Measurements from ENCODE around the gene KDM6B.

Gene KDM6B

DNA sequence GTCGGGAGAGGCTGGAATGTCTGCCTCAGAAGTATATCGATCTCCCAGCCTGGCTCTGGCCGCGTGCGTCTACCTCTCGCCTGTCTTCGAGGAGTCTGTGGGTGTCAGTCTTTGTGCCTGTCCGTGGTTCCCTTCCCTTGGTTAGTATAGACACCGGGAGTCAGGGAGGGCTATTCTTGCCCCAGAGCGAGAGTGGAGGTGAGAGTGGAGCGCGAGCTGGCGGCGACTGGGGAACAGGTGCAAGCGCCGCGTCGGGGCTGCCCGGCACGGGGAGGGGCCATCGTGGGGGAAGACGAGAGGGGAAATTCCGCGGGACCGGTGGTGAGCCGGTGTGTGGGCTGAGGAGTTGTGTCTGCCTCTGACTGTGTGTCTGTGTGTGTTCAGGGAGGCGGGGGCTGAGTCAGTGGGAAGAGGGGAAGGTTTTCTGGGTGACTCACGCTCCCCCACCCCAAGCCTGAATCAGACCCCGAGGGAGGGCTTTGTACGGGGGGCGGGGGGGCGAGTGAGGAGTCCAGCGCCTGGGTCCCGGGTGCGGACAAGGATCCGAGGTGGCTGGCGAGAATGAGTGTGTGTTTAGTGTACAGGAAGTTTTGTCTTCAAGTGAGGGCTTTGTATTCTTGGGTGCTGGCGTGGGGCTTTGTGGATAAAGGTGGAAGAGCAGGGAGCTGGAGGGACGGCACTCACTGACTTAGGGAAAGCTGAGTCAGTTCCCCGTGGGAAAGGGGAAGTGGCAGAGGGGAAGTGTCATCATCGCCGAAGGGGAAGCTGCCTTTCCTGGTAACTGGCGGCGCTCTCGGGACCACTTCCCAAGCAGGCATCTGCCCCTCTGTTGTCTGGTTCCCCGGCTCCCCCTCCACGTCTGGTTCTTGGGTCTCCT lies 8.6 kb downstream of the KDM6B start (continued):
- TF ChIP-seq PRDM4 (tag by site-specific recombination; IDR thresholded peaks at IDR 0.05) (no peak), ZBTB20 (tag by site-specific recombination; IDR thresholded peaks at IDR 0.05) (0 out of 2 replicates have a peak, but pooled peaks have one; percentile 74), KLF16 (tag by site-specific recombination; IDR thresholded peaks at IDR 0.05) (peak; percentile 47)
- TF ChIP-seq, protein P1, sequence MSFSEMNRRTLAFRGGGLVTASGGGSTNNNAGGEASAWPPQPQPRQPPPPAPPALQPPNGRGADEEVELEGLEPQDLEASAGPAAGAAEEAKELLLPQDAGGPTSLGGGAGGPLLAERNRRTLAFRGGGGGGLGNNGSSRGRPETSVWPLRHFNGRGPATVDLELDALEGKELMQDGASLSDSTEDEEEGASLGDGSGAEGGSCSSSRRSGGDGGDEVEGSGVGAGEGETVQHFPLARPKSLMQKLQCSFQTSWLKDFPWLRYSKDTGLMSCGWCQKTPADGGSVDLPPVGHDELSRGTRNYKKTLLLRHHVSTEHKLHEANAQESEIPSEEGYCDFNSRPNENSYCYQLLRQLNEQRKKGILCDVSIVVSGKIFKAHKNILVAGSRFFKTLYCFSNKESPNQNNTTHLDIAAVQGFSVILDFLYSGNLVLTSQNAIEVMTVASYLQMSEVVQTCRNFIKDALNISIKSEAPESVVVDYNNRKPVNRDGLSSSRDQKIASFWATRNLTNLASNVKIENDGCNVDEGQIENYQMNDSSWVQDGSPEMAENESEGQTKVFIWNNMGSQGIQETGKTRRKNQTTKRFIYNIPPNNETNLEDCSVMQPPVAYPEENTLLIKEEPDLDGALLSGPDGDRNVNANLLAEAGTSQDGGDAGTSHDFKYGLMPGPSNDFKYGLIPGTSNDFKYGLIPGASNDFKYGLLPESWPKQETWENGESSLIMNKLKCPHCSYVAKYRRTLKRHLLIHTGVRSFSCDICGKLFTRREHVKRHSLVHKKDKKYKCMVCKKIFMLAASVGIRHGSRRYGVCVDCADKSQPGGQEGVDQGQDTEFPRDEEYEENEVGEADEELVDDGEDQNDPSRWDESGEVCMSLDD (tag by site-specific recombination; IDR thresholded peaks at IDR 0.05) = no peak; the same call in none of the 2 replicates
- TF ChIP-seq, protein P2, sequence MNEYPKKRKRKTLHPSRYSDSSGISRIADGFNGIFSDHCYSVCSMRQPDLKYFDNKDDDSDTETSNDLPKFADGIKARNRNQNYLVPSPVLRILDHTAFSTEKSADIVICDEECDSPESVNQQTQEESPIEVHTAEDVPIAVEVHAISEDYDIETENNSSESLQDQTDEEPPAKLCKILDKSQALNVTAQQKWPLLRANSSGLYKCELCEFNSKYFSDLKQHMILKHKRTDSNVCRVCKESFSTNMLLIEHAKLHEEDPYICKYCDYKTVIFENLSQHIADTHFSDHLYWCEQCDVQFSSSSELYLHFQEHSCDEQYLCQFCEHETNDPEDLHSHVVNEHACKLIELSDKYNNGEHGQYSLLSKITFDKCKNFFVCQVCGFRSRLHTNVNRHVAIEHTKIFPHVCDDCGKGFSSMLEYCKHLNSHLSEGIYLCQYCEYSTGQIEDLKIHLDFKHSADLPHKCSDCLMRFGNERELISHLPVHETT (tag by site-specific recombination; IDR thresholded peaks at IDR 0.05) = peak; percentile 64; the same call in 1 of the 2 replicates

DNA sequence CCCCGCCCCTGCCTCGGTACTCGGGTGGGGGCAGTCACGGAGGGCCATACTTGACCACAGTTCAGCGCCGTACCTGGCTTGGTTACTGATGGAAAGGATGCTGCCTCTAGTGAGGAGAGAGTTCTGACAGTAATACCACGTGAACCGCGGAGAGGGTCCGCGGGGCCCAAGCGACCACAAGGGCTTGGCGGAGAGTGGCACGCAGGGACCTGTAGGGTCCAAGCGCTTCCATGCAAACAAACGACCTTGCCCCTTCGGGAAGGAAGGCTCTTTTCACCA lies 9.2 kb downstream of the KDM6B start:
- Histone ChIP-seq H3K4me3 (ENCODE audit: low read depth, low read length) (peak overlapping the region; percentile 70), H3K9me3 (ENCODE audit: control insufficient read depth, insufficient read depth, low read depth, low read length) (no peaks in the 10 kb centered on the region), H3K4me1 (ENCODE audit: control insufficient read depth, insufficient read depth, low read length) (peaks cover 20% of the 10 kb centered on the region), H3K27ac (ENCODE audit: extremely low read depth, low read depth, low read length) (peak overlapping the region; percentile 96), H3K36me3 (ENCODE audit: control insufficient read depth in 2 of 2, insufficient read depth in 1 of 2, low read length in 2 of 2) (peaks cover 9 to 31% of the 10 kb centered on the region in 2 experiments)
- no peak for TF ChIP-seq MYNN (tag by site-specific recombination; IDR thresholded peaks at IDR 0.05; ENCODE audit: borderline replicate concordance)
- 0 out of 2 replicates have a peak, but pooled peaks have one; percentile 29 for TF ChIP-seq SCRT2 (tag by site-specific recombination; IDR thresholded peaks at IDR 0.05)
- TF ChIP-seq, protein P3, sequence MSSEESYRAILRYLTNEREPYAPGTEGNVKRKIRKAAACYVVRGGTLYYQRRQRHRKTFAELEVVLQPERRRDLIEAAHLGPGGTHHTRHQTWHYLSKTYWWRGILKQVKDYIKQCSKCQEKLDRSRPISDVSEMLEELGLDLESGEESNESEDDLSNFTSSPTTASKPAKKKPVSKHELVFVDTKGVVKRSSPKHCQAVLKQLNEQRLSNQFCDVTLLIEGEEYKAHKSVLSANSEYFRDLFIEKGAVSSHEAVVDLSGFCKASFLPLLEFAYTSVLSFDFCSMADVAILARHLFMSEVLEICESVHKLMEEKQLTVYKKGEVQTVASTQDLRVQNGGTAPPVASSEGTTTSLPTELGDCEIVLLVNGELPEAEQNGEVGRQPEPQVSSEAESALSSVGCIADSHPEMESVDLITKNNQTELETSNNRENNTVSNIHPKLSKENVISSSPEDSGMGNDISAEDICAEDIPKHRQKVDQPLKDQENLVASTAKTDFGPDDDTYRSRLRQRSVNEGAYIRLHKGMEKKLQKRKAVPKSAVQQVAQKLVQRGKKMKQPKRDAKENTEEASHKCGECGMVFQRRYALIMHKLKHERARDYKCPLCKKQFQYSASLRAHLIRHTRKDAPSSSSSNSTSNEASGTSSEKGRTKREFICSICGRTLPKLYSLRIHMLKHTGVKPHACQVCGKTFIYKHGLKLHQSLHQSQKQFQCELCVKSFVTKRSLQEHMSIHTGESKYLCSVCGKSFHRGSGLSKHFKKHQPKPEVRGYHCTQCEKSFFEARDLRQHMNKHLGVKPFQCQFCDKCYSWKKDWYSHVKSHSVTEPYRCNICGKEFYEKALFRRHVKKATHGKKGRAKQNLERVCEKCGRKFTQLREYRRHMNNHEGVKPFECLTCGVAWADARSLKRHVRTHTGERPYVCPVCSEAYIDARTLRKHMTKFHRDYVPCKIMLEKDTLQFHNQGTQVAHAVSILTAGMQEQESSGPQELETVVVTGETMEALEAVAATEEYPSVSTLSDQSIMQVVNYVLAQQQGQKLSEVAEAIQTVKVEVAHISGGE (tag by site-specific recombination; conservative IDR thresholded peaks at IDR 0.05; ENCODE audit: low read depth) = no peak
- TF ChIP-seq, protein P4, sequence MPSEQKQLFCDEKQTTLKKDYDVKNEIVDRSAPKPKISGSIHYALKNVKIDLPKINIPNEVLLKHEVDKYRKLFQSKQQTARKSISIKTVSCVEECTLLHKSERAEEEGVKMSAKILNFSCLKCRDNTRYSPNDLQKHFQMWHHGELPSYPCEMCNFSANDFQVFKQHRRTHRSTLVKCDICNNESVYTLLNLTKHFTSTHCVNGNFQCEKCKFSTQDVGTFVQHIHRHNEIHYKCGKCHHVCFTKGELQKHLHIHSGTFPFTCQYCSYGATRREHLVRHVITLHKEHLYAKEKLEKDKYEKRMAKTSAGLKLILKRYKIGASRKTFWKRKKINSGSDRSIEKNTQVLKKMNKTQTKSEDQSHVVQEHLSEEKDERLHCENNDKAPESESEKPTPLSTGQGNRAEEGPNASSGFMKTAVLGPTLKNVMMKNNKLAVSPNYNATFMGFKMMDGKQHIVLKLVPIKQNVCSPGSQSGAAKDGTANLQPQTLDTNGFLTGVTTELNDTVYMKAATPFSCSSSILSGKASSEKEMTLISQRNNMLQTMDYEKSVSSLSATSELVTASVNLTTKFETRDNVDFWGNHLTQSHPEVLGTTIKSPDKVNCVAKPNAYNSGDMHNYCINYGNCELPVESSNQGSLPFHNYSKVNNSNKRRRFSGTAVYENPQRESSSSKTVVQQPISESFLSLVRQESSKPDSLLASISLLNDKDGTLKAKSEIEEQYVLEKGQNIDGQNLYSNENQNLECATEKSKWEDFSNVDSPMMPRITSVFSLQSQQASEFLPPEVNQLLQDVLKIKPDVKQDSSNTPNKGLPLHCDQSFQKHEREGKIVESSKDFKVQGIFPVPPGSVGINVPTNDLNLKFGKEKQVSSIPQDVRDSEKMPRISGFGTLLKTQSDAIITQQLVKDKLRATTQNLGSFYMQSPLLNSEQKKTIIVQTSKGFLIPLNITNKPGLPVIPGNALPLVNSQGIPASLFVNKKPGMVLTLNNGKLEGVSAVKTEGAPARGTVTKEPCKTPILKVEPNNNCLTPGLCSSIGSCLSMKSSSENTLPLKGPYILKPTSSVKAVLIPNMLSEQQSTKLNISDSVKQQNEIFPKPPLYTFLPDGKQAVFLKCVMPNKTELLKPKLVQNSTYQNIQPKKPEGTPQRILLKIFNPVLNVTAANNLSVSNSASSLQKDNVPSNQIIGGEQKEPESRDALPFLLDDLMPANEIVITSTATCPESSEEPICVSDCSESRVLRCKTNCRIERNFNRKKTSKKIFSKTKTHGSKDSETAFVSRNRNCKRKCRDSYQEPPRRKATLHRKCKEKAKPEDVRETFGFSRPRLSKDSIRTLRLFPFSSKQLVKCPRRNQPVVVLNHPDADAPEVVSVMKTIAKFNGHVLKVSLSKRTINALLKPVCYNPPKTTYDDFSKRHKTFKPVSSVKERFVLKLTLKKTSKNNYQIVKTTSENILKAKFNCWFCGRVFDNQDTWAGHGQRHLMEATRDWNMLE (tag by site-specific recombination; conservative IDR thresholded peaks at IDR 0.05; ENCODE audit: low read depth) = no peak
- TF ChIP-seq HIC1 (tag by site-specific recombination; IDR thresholded peaks at IDR 0.05) = peak; percentile 1; the same call in 1 of the 2 replicates
- ChIA-PET POLR2A (interaction anchor here (1.0 to 7.7 kb wide), 6 partner anchors 9 to 175 kb away, joined by 3 to 110 read pairs (median 4); partner anchors contain the start of genes CNTROB, CYB5D1, KDM6B and NAA38), CTCF (interaction anchor here (0.8 to 1.1 kb wide), 2 partner anchors 8 to 100 kb away, joined by 4 to 5 read pairs; no protein-coding TSS in a partner anchor)
